DLD1 (cell line): ENCODE data around the gene CATSPER1.

Experiments
- in situ Hi-C: cut with HindIII; loops from 2 replicates; pipeline ENCODE4 v1.10.0; 2017; ENCODE audit warnings: low sequenced_read_pairs

The CATSPER1 gene

GRCh38 chr11:66026017-66026529, at the start of gene CATSPER1:
Gene CATSPER1 (minus strand): TSS chr11:66026479. CDS start chr11:66026379, 100 bp downstream.
- in situ Hi-C loops = no loop called here

- in situ Hi-C loops = loop anchor here (25.0 kb wide), 1 partner anchor 112 kb away; no protein-coding TSS in a partner anchor
Measured at GRCh38 chr11:66075273-66075672, 49.0 kb upstream of the CATSPER1 start.

- in situ Hi-C loops = no loop called here
Measured at GRCh38 chr11:66073669-66074068, 47.4 kb upstream of the CATSPER1 start.

- in situ Hi-C loops = no loop called here
Measured at GRCh38 chr11:66072518-66072917, 46.2 kb upstream of the CATSPER1 start.

GRCh38 chr11:66072081-66072480, 45.8 kb upstream of the CATSPER1 start:
- in situ Hi-C loops = no loop called here

- in situ Hi-C loops = no loop called here
Measured at GRCh38 chr11:66071381-66071801, 45.1 kb upstream of the CATSPER1 start.

DNA sequence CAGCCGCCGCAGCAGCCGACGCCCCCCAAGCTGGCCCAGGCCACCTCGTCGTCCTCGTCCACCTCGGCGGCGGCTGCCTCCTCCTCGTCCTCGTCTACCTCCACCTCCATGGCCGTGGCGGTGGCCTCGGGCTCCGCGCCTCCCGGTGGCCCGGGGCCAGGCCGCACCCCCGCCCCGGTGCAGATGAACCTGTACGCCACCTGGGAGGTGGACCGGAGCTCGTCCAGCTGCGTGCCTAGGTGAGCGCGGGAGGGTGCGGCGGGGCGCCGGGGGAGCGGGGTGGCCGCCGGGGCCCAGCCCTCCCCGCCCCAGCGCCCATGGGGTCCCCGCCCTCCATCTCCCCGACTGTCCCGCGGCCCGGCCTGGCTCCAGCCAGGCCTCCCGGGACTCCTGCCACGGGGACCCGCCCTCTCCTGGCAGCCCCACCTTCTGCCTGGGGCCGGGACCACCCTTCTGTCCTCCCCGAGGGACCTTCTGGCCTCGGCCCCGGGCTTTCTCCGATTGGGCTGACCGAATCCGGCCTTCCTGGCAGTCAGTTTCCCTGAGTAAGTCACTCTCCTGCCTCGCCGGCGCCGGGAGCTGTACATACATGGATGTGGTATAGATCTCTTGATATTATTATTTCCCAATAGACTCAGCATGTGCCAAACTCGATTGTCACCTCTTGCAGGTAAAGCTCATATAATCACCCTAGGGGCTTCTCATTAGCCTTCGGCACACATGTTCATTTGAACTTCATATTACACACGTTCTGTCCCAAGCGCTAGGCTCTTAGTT, 44.5 kb upstream of the CATSPER1 start:
- in situ Hi-C loops = no loop called here

- in situ Hi-C loops = no loop called here
Measured at GRCh38 chr11:66069715-66070603, 43.7 kb upstream of the CATSPER1 start, which contains the start of gene PACS1. Gene PACS1 (plus strand): TSS chr11:66070272. CDS start chr11:66070487, 215 bp downstream.

DNA sequence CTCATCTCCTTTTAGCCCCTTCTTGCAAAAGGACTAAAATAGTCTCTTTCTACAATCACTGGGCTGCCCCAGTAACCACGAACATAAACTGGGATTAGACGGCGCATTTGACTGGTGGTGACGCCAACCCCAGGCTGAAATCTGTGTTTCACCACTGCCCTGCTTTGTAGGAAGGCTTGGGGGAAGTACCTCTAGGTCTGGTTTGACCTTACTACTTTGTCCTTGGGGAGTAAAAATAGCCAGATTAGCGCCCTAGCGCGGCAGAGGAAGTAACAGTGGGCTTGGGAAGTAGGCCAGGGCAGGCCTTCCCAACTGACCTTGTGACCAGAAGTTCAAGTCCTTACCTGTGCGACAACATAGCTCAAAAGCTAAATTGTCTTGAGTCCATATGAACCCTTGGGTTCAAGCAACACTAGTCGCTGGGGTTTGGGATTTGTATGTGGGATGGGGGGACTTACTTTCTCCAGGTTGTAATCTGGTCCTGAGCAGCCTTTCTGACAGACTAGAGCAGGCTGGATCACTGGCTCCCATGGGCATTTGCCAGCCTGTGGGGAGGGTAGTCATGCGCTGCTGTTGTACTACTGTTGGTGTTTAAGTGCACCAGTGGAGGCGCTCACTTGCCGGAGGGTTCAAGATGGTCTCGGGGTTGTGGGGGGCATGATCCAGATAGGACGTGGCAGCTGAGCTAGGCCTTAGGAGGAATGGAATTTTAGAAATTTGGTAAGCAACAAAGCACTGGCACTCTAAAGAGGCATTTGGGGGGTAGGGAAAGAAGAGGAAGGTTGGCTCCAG, 42.8 kb upstream of the CATSPER1 start:
- in situ Hi-C loops = no loop called here

DNA sequence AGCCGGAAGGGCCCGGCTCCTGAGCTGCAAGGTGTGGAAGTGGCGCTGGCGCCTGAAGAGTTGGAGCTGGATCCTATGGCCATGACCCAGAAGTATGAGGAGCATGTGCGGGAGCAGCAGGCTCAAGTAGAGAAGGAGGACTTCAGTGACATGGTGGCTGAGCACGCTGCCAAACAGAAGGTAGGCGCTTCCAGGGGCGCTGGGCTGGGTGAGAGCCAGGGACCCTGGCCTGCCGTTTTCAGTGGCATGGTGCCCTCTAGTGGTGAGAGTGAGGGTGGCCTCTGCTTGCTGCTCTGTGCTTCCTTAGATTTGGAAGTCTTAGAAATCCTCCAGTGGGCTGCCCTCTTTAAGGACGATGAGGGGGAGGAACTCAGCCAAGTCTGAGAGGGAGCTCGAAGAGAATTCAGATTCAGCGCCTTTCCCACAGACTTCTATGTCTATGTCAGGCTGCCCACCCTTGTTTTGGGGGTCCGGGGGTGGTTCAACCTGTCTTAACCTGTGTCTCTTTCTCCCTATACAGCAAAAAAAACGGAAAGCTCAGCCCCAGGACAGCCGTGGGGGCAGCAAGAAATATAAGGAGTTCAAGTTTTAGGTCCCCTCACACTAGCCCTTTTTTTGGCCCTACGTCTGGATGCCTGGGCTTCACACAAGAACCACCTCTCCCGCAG, 42.0 kb upstream of the CATSPER1 start:
- in situ Hi-C loops = no loop called here

GRCh38 chr11:66067640-66068039, 41.4 kb upstream of the CATSPER1 start:
- in situ Hi-C loops = no loop called here

GRCh38 chr11:66066751-66067150, 40.5 kb upstream of the CATSPER1 start:
- in situ Hi-C loops = no loop called here

- in situ Hi-C loops = no loop called here
Measured at GRCh38 chr11:66064571-66064970, 38.3 kb upstream of the CATSPER1 start.

DNA sequence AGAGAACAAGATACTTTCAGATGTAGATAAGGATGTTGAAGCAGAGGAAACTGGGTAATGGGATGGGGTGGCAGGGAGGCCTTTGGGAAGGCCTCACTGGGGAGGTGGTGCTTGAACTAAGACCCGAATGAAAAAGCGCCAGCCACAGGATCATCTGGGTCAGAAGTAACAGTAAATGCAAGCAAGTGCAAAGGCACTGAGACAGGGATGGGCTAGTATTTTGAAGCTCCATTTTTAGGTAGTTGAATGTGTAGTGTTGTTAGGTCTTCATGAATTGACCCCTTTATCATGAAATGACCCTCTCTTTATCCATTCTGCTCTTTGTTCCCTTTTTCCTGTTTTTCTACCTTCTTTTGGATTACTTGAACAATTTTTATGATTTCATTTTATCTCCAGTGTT, 37.6 kb upstream of the CATSPER1 start:
- in situ Hi-C loops = no loop called here

DNA sequence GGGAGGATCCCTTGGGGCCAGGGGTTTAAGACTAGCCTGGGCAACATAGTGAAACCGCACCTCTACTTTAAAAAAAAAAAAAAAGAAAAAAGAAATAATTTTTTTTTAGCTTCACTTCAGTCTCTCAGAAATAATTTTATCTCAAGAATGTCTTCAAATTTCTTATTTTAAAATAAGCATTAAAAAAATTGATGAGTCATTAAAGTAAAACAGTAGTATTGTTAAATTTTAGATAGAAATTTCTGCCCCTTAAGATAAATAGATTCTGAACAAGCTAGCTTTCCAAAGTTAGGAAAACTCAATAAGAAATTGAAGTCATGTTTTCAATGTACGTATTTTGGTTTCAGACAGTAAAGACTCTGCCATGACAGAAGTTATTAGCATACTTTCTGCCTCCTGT, 36.1 kb upstream of the CATSPER1 start:
- in situ Hi-C loops = no loop called here

DNA sequence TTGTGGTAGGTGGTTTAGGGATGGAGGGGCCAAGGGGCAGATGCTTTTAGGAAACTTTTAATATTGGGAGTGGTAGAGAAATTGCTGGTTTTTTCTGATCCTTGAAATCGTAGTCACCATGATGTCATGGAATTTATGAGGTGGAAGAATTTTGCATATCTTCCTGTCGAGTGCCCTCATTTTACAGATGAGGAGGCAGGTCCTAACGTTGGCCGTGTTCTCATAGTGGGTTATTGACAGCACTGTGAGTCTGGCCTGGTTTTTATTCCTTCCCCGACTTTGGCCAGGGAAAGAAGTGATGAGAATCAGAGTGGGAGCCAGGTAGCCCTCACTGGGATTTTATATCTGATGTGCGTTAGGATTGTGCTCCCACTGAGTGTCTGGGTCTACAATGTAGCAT, 35.0 kb upstream of the CATSPER1 start:
- in situ Hi-C loops = no loop called here

GRCh38 chr11:66059966-66060680, 33.8 kb upstream of the CATSPER1 start:
- in situ Hi-C loops = no loop called here

GRCh38 chr11:66056501-66056900, 30.2 kb upstream of the CATSPER1 start:
- in situ Hi-C loops = no loop called here

GRCh38 chr11:66055021-66055420, 28.7 kb upstream of the CATSPER1 start:
- in situ Hi-C loops = no loop called here

DNA sequence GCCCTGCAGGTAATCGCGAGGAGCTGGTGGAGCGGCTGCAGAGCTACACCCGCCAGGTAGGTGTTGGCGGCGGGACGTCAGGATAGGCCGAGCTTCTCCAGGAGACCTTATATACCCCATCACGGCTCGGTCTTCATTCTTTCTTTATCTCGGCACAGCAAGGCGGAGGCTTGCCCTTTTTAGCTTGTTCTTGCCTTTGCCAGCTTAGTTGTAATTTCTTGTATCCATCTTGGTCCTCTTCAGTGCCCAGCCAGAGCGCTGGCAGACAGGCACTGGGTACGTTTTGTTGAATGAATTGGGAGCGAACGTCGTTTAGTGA, 26.3 kb upstream of the CATSPER1 start:
- in situ Hi-C loops = no loop called here
